Testis (tissue), 2 donors: Measurements from ENCODE around the gene NUDT12.

Experiments
- POLR2A ChIP-seq: fragments of 450-650 bp; IDR thresholded peaks from one replicate; pipeline ENCODE4 v1.6.1; 2017; ENCODE audit warnings: antibody characterized with exemption, mild to moderate bottlenecking, moderate library complexity
- TF ChIP-seq, protein P1 (sequence below), 3 experiments: fragments of 450-650 bp in 2 of 3; fragments of 200-600 bp in 1 of 3; sonication (generic) in 1 of 3; IDR thresholded peaks; one replicate each; pipeline ENCODE4 v1.5.1; 2016 to 2019; ENCODE audit warnings: antibody characterized with exemption in 3 of 3, mild to moderate bottlenecking in 2 of 3, moderate library complexity in 1 of 3

DNA sequence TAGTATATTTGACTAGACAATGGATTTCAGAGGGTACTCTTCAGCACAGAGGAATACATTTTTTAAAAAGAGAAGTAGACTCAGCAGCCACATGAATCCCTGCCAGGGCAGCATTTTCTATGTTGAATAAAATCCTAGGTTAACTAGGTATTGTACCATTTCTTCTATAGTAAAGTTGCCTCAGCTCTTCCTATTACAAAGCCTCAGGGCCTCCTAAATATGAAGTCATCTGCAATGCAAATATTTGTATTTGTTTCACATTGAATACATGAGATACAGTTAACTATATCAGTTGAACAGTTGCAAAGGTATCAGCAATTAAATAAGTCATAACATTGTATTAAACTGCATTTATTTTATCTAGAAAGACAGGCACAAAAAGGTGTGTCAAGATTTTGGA is 59.5 kb downstream of the NUDT12 start:
- TF ChIP-seq, protein P1, sequence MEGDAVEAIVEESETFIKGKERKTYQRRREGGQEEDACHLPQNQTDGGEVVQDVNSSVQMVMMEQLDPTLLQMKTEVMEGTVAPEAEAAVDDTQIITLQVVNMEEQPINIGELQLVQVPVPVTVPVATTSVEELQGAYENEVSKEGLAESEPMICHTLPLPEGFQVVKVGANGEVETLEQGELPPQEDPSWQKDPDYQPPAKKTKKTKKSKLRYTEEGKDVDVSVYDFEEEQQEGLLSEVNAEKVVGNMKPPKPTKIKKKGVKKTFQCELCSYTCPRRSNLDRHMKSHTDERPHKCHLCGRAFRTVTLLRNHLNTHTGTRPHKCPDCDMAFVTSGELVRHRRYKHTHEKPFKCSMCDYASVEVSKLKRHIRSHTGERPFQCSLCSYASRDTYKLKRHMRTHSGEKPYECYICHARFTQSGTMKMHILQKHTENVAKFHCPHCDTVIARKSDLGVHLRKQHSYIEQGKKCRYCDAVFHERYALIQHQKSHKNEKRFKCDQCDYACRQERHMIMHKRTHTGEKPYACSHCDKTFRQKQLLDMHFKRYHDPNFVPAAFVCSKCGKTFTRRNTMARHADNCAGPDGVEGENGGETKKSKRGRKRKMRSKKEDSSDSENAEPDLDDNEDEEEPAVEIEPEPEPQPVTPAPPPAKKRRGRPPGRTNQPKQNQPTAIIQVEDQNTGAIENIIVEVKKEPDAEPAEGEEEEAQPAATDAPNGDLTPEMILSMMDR (IDR thresholded peaks at IDR 0.05) = no peak
- no peak for TF ChIP-seq POLR2A
